ENCODE results near the gene LRBA. TPM values are rescaled to one million over a fixed set of nuclear protein-coding genes. Genes with fewer than 3 reads are reported as not detected.
"Not testable (repeated sequence)": the region's sequence is repeated elsewhere in the genome, so short reads cannot be mapped to it uniquely, and the experiment has no call there.

LRBA gene
- total RNA-seq, 1 donor from 2014 or later, result 54.0 TPM

- H3K9me3 Mint-ChIP-seq, result peaks cover 6% of the 10 kb centered on the region
- peaks cover 17% of the 10 kb centered on the region for H3K36me3 Mint-ChIP-seq (ENCODE audit: low read depth)
- peak; percentile 51 for DNase-seq
- H3K27ac Mint-ChIP-seq, result no peak overlapping the region
- intact Hi-C loops (cut with micrococcal nuclease), result no loop called here
- H3K4me1 Mint-ChIP-seq, result peaks cover 42% of the 10 kb centered on the region
- H3K4me3 Mint-ChIP-seq, result no peak overlapping the region
- no peaks in the 10 kb centered on the region for H3K27me3 Mint-ChIP-seq
Measured at GRCh38 chr4:150976478-150977118, 38.5 kb downstream of the LRBA start.

- H3K36me3 Mint-ChIP-seq (ENCODE audit: low read depth), result peaks cover 7% of the 10 kb centered on the region
- H3K9me3 Mint-ChIP-seq, result peaks cover 6% of the 10 kb centered on the region
- no peak overlapping the region for H3K27ac Mint-ChIP-seq
- no peaks in the 10 kb centered on the region for H3K27me3 Mint-ChIP-seq
- intact Hi-C loops (cut with micrococcal nuclease), result loop anchor here (5.0 kb wide), 2 partner anchors 123 to 672 kb away; partner anchors contain the start of gene RPS3A
- H3K4me1 Mint-ChIP-seq, result peaks cover 45% of the 10 kb centered on the region
- H3K4me3 Mint-ChIP-seq, result no peak overlapping the region
- no peak for DNase-seq
Measured at GRCh38 chr4:150974750-150975149, 40.3 kb downstream of the LRBA start.

GRCh38 chr4:150974252-150974640 lies 40.8 kb downstream of the LRBA start:
- Mint-ChIP-seq H3K9me3 (peaks cover 6% of the 10 kb centered on the region), H3K4me3 (no peak overlapping the region), H3K4me1 (peaks cover 40% of the 10 kb centered on the region), H3K27ac (no peak overlapping the region), H3K36me3 (ENCODE audit: low read depth) (peaks cover 7% of the 10 kb centered on the region), H3K27me3 (no peaks in the 10 kb centered on the region)
- no peak for DNase-seq
- intact Hi-C loops (cut with micrococcal nuclease), result loop anchor here (5.0 kb wide), 2 partner anchors 123 to 672 kb away; partner anchors contain the start of gene RPS3A

GRCh38 chr4:150973626-150974251 lies 41.3 kb downstream of the LRBA start:
- H3K4me3 Mint-ChIP-seq, result no peak overlapping the region
- no peak for DNase-seq
- H3K27ac Mint-ChIP-seq, result no peak overlapping the region
- peaks cover 4% of the 10 kb centered on the region for H3K36me3 Mint-ChIP-seq (ENCODE audit: low read depth)
- H3K4me1 Mint-ChIP-seq, result peaks cover 36% of the 10 kb centered on the region
- peaks cover 2% of the 10 kb centered on the region for H3K9me3 Mint-ChIP-seq
- no peaks in the 10 kb centered on the region for H3K27me3 Mint-ChIP-seq
- intact Hi-C loops (cut with micrococcal nuclease), result loop anchor here (5.0 kb wide), 2 partner anchors 124 to 671 kb away; partner anchors contain the start of gene RPS3A

GRCh38 chr4:150972592-150972991 lies 42.5 kb downstream of the LRBA start:
- DNase-seq, result no peak
- Mint-ChIP-seq H3K27ac (no peak overlapping the region), H3K36me3 (ENCODE audit: low read depth) (no peaks in the 10 kb centered on the region), H3K4me3 (no peak overlapping the region), H3K4me1 (peaks cover 27% of the 10 kb centered on the region), H3K9me3 (peaks cover 4% of the 10 kb centered on the region), H3K27me3 (no peaks in the 10 kb centered on the region)
- intact Hi-C loops (cut with micrococcal nuclease), result loop anchor here (5.0 kb wide), 2 partner anchors 125 to 670 kb away; partner anchors contain the start of gene RPS3A

- Mint-ChIP-seq H3K9me3 (peaks cover 4% of the 10 kb centered on the region), H3K36me3 (ENCODE audit: low read depth) (peaks cover 2% of the 10 kb centered on the region), H3K4me1 (peaks cover 27% of the 10 kb centered on the region), H3K27me3 (no peaks in the 10 kb centered on the region), H3K4me3 (no peak overlapping the region), H3K27ac (no peak overlapping the region)
- intact Hi-C loops (cut with micrococcal nuclease), result loop anchor here (2.0 to 5.0 kb wide), 5 partner anchors 15 to 670 kb away; partner anchors contain the start of genes LRBA and RPS3A
- no peak for DNase-seq
Measured at GRCh38 chr4:150971901-150972300, 43.2 kb downstream of the LRBA start.

- DNase-seq, result peak; percentile 49
- H3K4me3 Mint-ChIP-seq, result no peak overlapping the region
- peak overlapping the region; percentile 71 for H3K27ac Mint-ChIP-seq
- H3K4me1 Mint-ChIP-seq, result peaks cover 27% of the 10 kb centered on the region
- peaks cover 4% of the 10 kb centered on the region for H3K9me3 Mint-ChIP-seq
- intact Hi-C loops (cut with micrococcal nuclease), result loop anchor here (2.0 to 5.0 kb wide), 5 partner anchors 16 to 668 kb away; partner anchors contain the start of genes LRBA and RPS3A
- H3K36me3 Mint-ChIP-seq (ENCODE audit: low read depth), result peaks cover 2% of the 10 kb centered on the region
- no peaks in the 10 kb centered on the region for H3K27me3 Mint-ChIP-seq
Measured at GRCh38 chr4:150970685-150971151, 44.4 kb downstream of the LRBA start.

GRCh38 chr4:150964754-150965153 lies 50.3 kb downstream of the LRBA start:
- no peak for DNase-seq
- no peaks in the 10 kb centered on the region for H3K27me3 Mint-ChIP-seq
- no peak overlapping the region for H3K4me3 Mint-ChIP-seq
- intact Hi-C loops (cut with micrococcal nuclease), result no loop called here
- H3K4me1 Mint-ChIP-seq, result peaks cover 7% of the 10 kb centered on the region
- H3K36me3 Mint-ChIP-seq (ENCODE audit: low read depth), result peaks cover 2% of the 10 kb centered on the region
- peaks cover 4% of the 10 kb centered on the region for H3K9me3 Mint-ChIP-seq
- H3K27ac Mint-ChIP-seq, result no peak overlapping the region

GRCh38 chr4:150963602-150964345 lies 51.3 kb downstream of the LRBA start:
- H3K27me3 Mint-ChIP-seq; H3K27ac Mint-ChIP-seq; DNase-seq; H3K4me1 Mint-ChIP-seq; intact Hi-C loops (cut with micrococcal nuclease); H3K9me3 Mint-ChIP-seq; H3K4me3 Mint-ChIP-seq; H3K36me3 Mint-ChIP-seq (ENCODE audit: low read depth): not testable (repeated sequence)

- DNase-seq, result no peak
- intact Hi-C loops (cut with micrococcal nuclease), result no loop called here
- Mint-ChIP-seq H3K4me3 (no peak overlapping the region), H3K27me3 (no peaks in the 10 kb centered on the region), H3K9me3 (peaks cover 8% of the 10 kb centered on the region), H3K36me3 (ENCODE audit: low read depth) (peaks cover 21% of the 10 kb centered on the region), H3K27ac (peak overlapping the region; percentile 15), H3K4me1 (peaks cover 11% of the 10 kb centered on the region)
Measured at GRCh38 chr4:150962245-150962644, 52.8 kb downstream of the LRBA start.

GRCh38 chr4:150961566-150961965 lies 53.5 kb downstream of the LRBA start:
- Mint-ChIP-seq H3K36me3 (ENCODE audit: low read depth) (peaks cover 27% of the 10 kb centered on the region), H3K4me1 (peaks cover 16% of the 10 kb centered on the region), H3K4me3 (no peak overlapping the region), H3K9me3 (peaks cover 14% of the 10 kb centered on the region), H3K27ac (no peak overlapping the region), H3K27me3 (no peaks in the 10 kb centered on the region)
- intact Hi-C loops (cut with micrococcal nuclease), result no loop called here
- DNase-seq, result no peak

GRCh38 chr4:150960818-150961217 lies 54.3 kb downstream of the LRBA start:
- peak; percentile 71 for DNase-seq
- Mint-ChIP-seq H3K27ac (peak overlapping the region; percentile 8), H3K36me3 (ENCODE audit: low read depth) (peaks cover 34% of the 10 kb centered on the region), H3K4me3 (no peak overlapping the region), H3K9me3 (peaks cover 20% of the 10 kb centered on the region), H3K4me1 (peaks cover 16% of the 10 kb centered on the region), H3K27me3 (no peaks in the 10 kb centered on the region)
- intact Hi-C loops (cut with micrococcal nuclease), result no loop called here

GRCh38 chr4:150960079-150960478 lies 55.0 kb downstream of the LRBA start:
- intact Hi-C loops (cut with micrococcal nuclease), result no loop called here
- peaks cover 36% of the 10 kb centered on the region for H3K36me3 Mint-ChIP-seq (ENCODE audit: low read depth)
- H3K4me1 Mint-ChIP-seq, result peaks cover 16% of the 10 kb centered on the region
- no peak overlapping the region for H3K27ac Mint-ChIP-seq
- peaks cover 20% of the 10 kb centered on the region for H3K9me3 Mint-ChIP-seq
- H3K27me3 Mint-ChIP-seq, result no peaks in the 10 kb centered on the region
- no peak for DNase-seq
- H3K4me3 Mint-ChIP-seq, result no peak overlapping the region

- Mint-ChIP-seq H3K36me3 (ENCODE audit: low read depth) (peaks cover 39% of the 10 kb centered on the region), H3K4me1 (peaks cover 16% of the 10 kb centered on the region), H3K9me3 (peaks cover 20% of the 10 kb centered on the region)
- intact Hi-C loops (cut with micrococcal nuclease); H3K27ac Mint-ChIP-seq; H3K27me3 Mint-ChIP-seq; H3K4me3 Mint-ChIP-seq; DNase-seq: not testable (repeated sequence)
Measured at GRCh38 chr4:150957981-150958380, 57.1 kb downstream of the LRBA start.
